Stimulated activated CD4-positive, alpha-beta T cell treated with anti-CD3 and anti-CD28 coated beads, Interleukin-4, amount 100 ng/mL, for 24 hours (primary cell): ENCODE data around the gene RPL29.

Experiments used
- DNase-seq: peaks from one replicate; pipeline ENCODE4 v3.0.0-alpha.2; 2020

Gene RPL29

DNA sequence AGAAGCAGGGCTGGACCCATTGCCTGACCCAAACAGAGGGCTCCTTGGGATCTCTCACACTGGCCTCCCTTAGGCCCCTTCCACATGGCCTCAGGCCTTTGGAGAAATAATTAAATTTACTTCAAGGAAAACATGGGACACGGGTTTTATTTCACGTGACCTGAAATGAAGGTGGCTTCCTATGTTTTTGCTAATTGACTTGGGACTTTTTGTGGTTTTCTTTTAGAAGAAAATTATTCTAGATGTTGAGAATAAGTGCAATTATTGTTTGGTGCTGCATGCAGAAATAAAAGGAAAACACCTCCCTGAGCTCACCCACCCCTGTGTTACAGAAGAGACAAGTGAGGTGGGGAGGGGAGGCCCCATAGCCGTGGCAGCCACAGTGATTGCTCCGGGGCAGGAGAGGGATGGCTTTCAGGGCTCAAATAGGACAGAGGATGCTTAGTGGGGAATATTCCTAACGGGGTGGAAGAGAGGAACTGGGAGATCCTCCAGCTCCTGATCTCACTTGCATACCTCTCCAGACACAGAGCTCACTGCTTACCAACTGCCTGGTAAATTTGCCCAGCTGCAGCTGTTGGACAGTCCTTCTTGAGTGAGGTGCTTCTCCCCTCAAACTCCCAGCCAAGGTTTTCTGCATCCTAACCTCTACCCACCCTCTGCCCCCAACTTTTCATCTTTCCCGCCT, 29.2 kb upstream of the RPL29 start:
- no peak for DNase-seq

DNA sequence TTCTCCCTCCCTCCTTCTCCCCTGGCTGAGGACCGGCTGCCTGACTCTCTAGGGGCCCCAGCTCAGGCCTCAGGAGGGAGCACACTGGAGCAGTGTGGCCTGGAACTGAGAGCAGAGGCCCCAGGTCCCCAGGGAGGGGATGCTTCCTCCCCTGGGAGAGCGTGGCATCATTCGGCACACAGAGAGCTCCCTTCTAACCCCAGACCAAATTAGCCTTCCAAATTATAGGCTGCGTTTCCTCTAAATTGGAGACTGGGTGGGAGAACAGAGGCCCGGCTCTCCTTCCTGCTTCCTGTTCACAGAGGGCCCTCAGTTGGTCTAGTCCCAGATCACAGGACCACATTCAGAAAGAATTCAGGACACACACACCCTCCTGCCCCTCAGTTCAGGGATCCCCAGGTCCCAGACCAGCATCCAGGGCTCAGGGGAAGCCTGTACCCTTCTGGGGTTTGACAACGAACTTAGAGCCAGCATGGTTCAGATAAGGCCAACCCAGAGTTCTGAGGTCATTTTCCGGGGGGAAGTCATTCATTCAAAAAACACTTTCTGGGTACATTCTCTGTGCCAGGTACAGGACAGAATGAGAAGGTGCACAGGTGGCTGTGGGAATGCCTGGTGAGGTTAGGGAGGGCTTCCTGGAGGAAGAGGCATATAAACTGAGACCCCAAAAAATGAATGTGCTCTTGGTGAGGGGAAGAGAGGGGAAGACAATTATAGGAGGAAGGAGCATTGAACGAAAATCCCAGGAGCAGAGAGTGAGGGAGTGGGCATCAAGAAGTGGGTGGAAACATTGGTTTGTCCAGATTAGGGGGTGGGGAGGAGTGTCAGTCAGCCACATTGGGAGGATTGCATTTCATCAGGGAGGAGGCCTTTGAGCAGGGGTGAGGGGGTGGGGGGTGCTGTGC, 28.4 kb upstream of the RPL29 start:
- DNase-seq: no peak

DNA sequence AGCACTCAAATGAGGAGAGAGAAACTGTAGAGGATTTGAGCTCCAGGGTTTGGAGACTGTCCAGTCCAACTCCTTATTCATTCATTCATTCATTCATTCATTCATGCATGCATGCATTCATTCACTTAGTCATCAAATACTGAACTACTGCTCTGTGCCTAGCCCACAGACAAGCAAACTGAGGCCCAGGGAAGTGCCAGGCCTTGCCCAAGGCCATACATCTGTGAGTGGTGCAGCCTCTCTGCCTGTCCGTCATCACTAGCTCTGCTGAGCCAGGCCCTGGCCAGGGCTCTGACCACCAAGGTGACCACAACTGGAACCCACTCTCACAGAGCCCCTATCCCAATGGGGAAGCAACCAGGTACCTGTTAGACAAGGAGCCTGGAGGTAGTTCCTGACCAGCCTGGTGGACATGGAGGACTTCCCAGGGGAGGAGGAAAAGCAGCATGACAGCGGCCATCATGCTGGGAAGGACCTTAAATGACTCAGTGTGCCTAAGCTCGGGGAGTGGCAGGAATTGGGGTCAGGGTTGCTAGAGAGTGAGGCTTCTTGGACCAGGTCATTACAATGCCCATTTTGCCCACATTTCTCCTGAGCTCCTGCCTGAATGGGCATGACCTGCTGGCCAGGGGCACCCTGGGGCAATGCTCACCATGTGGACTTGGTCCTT, 27.5 kb upstream of the RPL29 start:
- DNase-seq: no peak

- DNase-seq: no peak
Measured at GRCh38 chr3:52022323-52023100, 26.8 kb upstream of the RPL29 start.

DNA sequence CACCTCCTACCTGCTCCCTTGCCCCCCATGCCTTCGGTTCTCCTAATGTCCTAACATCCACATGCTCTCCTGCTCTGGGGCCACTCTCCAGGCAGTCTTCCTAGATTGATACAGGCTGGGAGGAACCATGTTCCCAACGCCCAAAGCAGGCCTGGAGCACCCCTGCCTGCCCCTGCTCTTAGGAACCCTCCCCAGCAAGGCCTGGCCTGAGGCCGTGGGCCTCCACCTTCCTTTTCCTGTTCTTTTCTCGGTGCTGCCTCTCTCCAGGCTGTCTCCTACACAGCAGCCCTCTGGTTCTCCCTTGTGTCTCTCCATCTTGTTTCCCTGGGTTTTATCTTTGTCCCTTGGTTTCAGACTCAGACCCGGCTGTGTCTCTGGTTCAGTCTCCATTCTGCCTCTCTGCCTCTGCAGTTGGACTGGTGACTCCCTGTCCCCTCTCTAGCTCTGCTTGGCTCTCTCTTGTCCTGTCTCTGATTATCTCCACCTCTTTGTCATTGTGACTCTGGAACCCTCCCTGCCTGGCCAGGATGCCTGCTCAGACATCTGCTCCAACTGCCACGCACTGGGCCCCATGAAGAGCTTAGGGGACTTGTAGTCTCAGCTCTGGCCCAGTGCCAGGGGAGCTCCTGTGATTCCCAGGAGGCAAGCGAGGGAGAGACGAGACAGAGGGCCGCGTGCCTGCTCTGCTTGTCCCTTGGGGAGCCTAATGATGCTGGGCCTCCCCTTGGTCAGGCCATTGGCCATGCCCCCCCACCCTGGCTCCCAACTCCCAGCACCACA, 26.0 kb upstream of the RPL29 start:
- DNase-seq: no peak

- no peak for DNase-seq
Measured at GRCh38 chr3:52020796-52021195, 25.1 kb upstream of the RPL29 start.

- no peak for DNase-seq
Measured at GRCh38 chr3:52019352-52020080, 23.8 kb upstream of the RPL29 start.

DNA sequence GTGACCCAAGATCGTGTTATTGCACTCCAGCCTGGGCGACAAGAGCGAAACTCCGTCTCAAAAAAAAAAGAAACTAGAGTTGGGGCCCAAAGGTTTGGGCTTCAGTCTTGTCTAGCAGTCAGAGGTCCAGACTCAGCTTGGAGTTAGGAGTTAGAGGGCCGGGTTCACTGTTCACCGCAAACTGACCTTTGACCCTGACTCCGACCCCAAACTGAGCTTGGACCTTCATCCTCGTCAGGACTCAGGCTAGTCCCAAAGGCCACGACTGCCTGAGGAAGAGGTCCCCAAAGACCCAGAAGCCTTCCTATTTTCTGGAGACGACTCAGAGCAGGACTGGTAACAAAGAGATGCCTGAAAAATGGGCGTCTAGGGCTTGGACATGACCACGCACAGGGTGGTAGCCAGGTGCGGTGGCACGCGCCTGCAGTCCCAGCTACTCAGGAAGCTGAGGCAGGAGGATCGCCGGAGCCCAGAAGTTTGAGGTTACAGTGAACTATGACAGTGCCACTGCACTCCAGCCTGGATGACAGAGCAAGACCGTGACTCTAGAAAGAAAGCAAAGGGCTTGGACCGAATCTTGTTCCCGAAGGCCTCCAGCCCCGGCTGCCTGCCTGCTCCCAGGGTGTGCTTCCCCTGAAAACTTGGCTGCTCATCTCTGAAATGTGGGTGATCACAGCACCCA, 22.8 kb upstream of the RPL29 start:
- DNase-seq: no peak

- no peak for DNase-seq
Measured at GRCh38 chr3:52017586-52017985, 21.9 kb upstream of the RPL29 start.

GRCh38 chr3:52015438-52016228, 19.9 kb upstream of the RPL29 start:
- no peak for DNase-seq

- no peak for DNase-seq
Measured at GRCh38 chr3:52014613-52015012, 18.9 kb upstream of the RPL29 start.

DNA sequence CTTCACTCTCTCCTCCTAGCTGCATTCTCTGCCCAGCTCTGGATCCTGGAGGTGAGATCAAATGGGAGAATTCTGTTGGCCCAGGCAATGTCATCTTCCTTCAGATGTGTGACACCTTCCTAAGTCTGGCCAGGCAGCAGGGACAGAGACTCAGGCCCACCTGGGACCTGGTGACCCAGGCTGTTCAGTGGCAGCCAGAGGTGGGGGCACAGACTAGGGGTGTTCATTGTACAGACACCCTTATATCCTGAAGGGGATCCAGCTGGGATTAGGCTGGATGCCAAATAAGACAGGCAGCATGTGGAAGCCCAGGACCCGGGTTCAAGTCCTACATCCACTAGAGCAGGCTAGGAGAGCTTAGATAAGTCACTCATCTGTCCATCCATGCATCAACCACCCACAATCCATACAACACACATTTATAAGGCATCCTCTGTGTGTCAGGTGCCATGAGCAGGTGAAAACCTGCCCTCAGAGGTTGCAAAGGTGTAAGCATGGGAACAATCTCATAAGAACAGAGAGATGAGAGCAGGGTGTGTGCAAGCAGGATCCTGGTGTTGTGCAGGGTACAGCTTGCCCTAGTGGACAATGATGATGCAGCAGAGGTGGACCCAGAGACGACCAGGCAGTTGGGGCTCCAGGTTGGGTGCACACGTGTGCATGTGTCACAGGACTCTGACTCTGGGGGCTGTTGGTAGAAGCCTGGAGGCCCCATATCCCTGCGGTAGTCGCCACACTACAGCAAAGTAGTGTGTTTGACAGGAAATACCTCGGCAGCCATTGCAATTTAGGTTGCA, 18.3 kb upstream of the RPL29 start:
- DNase-seq: no peak

DNA sequence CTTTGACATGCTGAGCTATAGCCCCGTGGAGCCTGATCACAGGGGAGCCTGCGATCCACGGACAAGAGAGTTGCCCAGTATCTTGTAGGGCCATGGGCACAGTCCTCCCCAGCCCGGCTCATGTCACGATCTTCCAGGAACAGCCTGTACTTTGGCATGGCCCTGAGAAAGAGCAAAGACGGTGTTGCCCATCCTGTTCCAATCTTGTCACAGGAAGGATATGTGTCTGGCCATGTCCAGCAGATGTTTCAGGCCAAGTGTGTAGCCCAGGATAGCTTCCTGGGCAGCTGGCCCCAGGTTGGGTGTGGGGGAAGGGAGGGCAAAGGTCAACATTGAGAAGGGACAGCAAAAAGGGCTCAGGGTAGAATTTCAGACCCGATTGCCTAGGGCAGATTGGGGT, 17.0 kb upstream of the RPL29 start:
- no peak for DNase-seq

- no peak for DNase-seq
Measured at GRCh38 chr3:52010431-52010830, 14.7 kb upstream of the RPL29 start.

- DNase-seq: no peak
Measured at GRCh38 chr3:52007291-52007690, 11.6 kb upstream of the RPL29 start.

GRCh38 chr3:52006820-52007133, 11.1 kb upstream of the RPL29 start:
- no peak for DNase-seq

DNA sequence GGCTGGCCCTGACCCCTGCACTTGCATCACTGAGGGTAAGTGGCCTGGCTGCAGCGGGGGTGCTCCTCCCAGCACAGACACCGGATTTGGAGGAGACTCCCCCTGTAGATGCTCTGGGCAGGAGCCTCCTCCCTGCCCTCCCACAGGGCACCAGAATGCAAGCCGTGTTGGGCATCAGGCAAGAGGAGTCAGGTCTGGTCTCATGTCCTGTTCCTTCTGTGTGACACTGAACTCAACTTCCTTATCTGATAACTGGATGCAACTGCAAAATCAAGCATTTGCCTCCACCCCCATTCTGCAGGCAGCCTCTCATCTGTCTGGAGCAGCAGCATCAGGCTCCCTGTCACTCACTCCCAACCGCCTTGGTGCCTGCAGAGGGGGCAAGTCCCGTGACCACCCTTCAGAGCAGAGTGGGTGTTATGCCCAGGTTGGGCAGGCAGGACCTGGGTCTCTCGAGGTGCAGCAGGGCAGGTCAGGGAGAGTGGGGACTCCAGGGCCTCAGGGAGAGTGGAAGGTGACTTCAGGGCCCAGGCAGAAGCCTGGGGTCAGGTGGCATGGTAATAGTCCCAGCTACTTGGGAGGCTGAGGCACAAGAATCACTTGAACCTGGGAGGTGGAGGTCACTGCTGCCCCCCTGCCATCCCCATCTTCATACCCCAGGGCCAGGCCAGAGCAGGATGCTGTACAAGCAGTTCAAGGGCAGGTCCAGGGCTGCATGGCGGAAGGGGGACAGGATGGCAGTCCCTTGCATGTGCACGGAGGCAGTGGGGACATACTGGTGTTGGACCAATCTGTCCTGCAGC, 10.5 kb upstream of the RPL29 start:
- DNase-seq: no peak

GRCh38 chr3:52005571-52005986, 9.9 kb upstream of the RPL29 start:
- DNase-seq: no peak
